Transverse colon (tissue), 4 donors: Measurements from ENCODE around the gene AMN. TPM values are rescaled to one million over a fixed set of nuclear protein-coding genes. Genes with fewer than 3 reads are reported as not detected.

ENCODE experiments used
- DNase-seq: peaks from one replicate; pipeline ENCODE4 v3.0.0-alpha.2; 2019
- H3K27ac ChIP-seq, 4 donors: fragments of 200-600 bp; sonication (generic); 2 replicates each; pipeline ENCODE4 v1.5.1; 2016 to 2018; ENCODE audit warnings: inconsistent platforms in 4 of 4
- H3K27me3 ChIP-seq: fragments of 200-600 bp; sonication (generic); 2 replicates; pipeline ENCODE4 v1.5.1; 2017; ENCODE audit warnings: inconsistent platforms
- H3K36me3 ChIP-seq, 4 donors: fragments of 200-600 bp; sonication (generic); 2 replicates each; pipeline ENCODE4 v1.5.1; 2017 to 2019; ENCODE audit warnings: inconsistent platforms in 4 of 4
- H3K4me1 ChIP-seq, 4 donors: fragments of 200-600 bp; sonication (generic); 2 replicates each; pipeline ENCODE4 v1.5.1; 2017 to 2020; ENCODE audit warnings: inconsistent platforms in 4 of 4
- H3K4me3 ChIP-seq, 4 donors: fragments of 200-600 bp; sonication (generic); 1 replicate in 1 of 4; 2 replicates in 3 of 4; pipeline versions ENCODE4 v1.5.1 to v1.6.1; 2017 to 2019; ENCODE audit warnings: inconsistent platforms in 4 of 4
- H3K9me3 ChIP-seq, 2 donors: fragments of 200-600 bp; sonication (generic); 2 replicates each; pipeline ENCODE4 v1.5.1; 2017 to 2019; ENCODE audit warnings: inconsistent platforms in 2 of 2
- EP300 ChIP-seq: sonication (generic); formaldehyde crosslinking; IDR thresholded peaks from one replicate; pipeline ENCODE4 v1.6.1; 2017; ENCODE audit warnings: antibody characterized with exemption, low read depth
- POLR2A ChIP-seq: fragments of 450-650 bp; IDR thresholded peaks from one replicate; pipeline ENCODE4 v1.6.1; 2016; ENCODE audit warnings: antibody characterized with exemption, mild to moderate bottlenecking, moderate library complexity
- POLR2AphosphoS5 ChIP-seq, 3 donors: sonication (generic); formaldehyde crosslinking; IDR thresholded peaks; one replicate each; pipeline ENCODE4 v1.6.1; 2016; ENCODE audit warnings: antibody characterized with exemption in 3 of 3
- WGBS, 2 donors: methylation state at CpG; one replicate each; pipeline ENCODE4 v1.1.5; 2018; ENCODE audit warnings: low coverage in 1 of 2; 5-methylcytosine and 5-hydroxymethylcytosine counted together
- in situ Hi-C, 4 donors: fragments of 200-750 bp; cut with MboI; loops; one replicate each; pipeline versions ENCODE4 v1.15.0 to v1.15.1; 2017; ENCODE audit warnings: low sequenced_read_pairs in 3 of 4, low pct_ligation_motif_present in 1 of 4, low pct_unique_long_range_greater_than_20kb in 1 of 4
- intact Hi-C: fragments of 100-400 bp; cut with DNase I; formaldehyde crosslinking; loops from one replicate; pipeline ENCODE4 v1.15.1; 2023; ENCODE audit warnings: low total_unique reads
- total RNA-seq, 4 donors: library from RNA; depleted of rRNA; stranded (reverse); fragments of >200 nt; gene quantifications; one replicate each; pipeline ENCODE4 v1.1.0, GENCODE V29; 2016
- TF ChIP-seq, protein P1 (sequence below), 5 experiments: fragments of 200-600 bp in 3 of 5; fragments of 450-650 bp in 2 of 5; sonication (generic) in 3 of 5; IDR thresholded peaks; 1 replicate in 2 of 5; 2 replicates in 3 of 5; pipeline ENCODE4 v1.5.1; 2016 to 2017; ENCODE audit warnings: antibody characterized with exemption in 5 of 5, inconsistent platforms in 3 of 5, mild to moderate bottlenecking in 2 of 5, moderate library complexity in 1 of 5

AMN gene
- total RNA-seq, 4 donors from 2014 or later = 306 to 597 (median 420) TPM

DNA sequence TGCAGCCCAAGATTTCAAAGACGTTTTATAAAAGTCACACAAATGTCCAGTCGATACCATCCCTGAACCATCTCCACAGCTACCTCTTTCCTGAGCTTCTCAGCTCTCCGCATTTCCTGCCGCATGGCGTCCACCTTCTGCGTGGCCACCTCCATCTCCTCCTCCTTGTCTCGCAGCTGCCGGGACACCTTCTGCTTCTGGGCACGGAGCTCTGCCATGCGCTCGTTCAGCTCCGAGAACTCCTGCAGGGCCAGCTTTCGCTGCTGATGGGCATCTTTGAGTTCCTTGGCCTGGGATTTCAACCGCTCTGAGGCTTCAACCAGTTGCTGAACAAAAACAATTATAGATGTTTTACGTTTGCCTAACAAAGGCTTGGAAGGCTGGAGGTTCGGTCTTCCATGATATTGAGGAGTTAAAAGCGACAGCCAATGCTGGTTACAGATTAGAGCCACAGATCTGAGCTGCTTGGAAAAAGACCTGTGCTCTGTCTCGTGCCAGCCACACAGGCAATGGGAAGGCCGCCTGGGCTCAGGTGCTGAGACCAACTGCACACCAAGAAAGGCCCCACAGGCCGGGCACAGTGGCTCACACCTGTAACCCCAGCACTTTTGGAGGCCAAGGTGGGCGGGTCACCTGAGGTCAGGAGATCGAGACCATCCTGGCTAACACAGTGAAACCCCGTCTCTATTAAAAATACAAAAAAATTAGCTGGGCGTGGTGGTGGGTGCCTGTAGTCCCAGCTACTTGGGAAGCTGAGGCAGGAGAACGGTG, 49.6 kb downstream of the AMN start:
- DNase-seq = no peak
- peaks cover 0 to 81% (median 37%) of the 10 kb centered on the region in 4 donors for H3K36me3 ChIP-seq
- 91 to 92% methylated on average over 8 to 25 of the region's 25 CpGs for WGBS, 2 donors
- intact Hi-C loops = no loop called here
- H3K27ac ChIP-seq = no peak overlapping the region
- in situ Hi-C loops = no loop called here
- H3K9me3 ChIP-seq = no peaks in the 10 kb centered on the region
- no peaks in the 10 kb centered on the region for H3K27me3 ChIP-seq
- TF ChIP-seq POLR2AphosphoS5 (IDR thresholded peaks at IDR 0.05) = no peak
- TF ChIP-seq POLR2A = no peak
- TF ChIP-seq EP300 = no peak
- TF ChIP-seq, protein P1, sequence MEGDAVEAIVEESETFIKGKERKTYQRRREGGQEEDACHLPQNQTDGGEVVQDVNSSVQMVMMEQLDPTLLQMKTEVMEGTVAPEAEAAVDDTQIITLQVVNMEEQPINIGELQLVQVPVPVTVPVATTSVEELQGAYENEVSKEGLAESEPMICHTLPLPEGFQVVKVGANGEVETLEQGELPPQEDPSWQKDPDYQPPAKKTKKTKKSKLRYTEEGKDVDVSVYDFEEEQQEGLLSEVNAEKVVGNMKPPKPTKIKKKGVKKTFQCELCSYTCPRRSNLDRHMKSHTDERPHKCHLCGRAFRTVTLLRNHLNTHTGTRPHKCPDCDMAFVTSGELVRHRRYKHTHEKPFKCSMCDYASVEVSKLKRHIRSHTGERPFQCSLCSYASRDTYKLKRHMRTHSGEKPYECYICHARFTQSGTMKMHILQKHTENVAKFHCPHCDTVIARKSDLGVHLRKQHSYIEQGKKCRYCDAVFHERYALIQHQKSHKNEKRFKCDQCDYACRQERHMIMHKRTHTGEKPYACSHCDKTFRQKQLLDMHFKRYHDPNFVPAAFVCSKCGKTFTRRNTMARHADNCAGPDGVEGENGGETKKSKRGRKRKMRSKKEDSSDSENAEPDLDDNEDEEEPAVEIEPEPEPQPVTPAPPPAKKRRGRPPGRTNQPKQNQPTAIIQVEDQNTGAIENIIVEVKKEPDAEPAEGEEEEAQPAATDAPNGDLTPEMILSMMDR (IDR thresholded peaks at IDR 0.05) = no peak
- H3K4me3 ChIP-seq = no peak overlapping the region
- no peaks in the 10 kb centered on the region for H3K4me1 ChIP-seq

DNA sequence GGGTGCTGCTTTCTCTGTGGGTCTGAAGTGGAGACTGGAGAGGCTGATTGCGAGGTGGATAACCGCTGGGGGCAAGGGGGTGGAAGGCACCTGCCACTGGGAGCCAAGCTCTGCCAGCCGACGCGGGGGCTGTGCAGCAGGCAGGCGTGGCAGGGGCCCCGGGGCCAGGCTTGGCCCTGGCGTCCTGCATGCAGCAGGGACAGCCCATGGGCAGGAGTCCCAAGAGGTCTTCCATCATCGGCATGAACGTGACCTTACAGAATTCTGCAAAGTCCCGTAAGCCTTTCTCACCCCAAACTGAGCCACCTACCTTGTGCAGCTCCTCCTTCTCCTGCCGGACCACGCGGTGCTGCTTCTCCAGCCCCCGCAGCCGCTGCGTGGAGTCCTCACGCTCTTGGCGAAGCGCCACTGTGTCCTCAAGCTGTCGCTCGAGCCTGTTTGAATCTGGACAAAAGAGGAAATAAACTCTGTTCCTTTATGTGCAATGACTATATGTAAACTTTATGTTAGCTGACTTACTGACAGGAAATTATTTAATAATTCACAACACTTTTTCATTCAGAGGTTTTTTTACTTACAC, 51.3 kb downstream of the AMN start:
- Histone ChIP-seq H3K36me3 (peaks cover 0 to 76% (median 29%) of the 10 kb centered on the region in 4 donors), H3K27me3 (no peaks in the 10 kb centered on the region), H3K4me1 (no peaks in the 10 kb centered on the region), H3K27ac (no peak overlapping the region), H3K4me3 (no peak overlapping the region), H3K9me3 (no peaks in the 10 kb centered on the region)
- WGBS, 2 donors = 66 to 83% methylated on average over 5 to 21 of the region's 22 CpGs
- intact Hi-C loops = no loop called here
- DNase-seq = no peak
- no peak for TF ChIP-seq EP300
- TF ChIP-seq POLR2AphosphoS5 (IDR thresholded peaks at IDR 0.05) = no peak
- no peak for TF ChIP-seq POLR2A
- TF ChIP-seq, protein P1 (IDR thresholded peaks at IDR 0.05) = no peak
- in situ Hi-C loops = no loop called here

DNA sequence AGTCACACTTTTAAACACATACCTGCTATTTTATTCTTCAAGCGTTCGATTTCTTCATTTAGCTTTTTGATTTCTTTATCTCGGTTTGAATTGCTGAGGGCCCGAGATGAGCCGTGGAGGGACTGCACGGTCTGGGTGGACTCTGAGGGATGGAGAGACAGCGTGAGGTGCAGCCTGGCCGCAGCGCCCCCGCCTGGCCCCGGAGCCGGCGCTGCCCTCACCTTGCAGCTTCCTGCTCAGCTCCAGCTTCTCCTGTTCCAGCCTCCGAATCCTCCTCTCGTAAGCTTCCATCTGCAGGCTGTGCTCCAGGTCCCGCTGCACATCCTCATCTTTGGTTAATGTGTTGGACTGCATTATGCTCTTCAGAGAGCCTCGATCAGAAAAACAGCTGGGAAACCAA, 53.2 kb downstream of the AMN start:
- WGBS, 2 donors = 88 to 95% methylated on average over 17 of the region's 17 CpGs
- no peaks in the 10 kb centered on the region for H3K9me3 ChIP-seq
- TF ChIP-seq, protein P1 (IDR thresholded peaks at IDR 0.05) = no peak
- TF ChIP-seq POLR2AphosphoS5 (IDR thresholded peaks at IDR 0.05) = no peak
- TF ChIP-seq POLR2A = no peak
- TF ChIP-seq EP300 = no peak
- no peak overlapping the region for H3K4me3 ChIP-seq
- DNase-seq = no peak
- intact Hi-C loops (no loop called here), in situ Hi-C loops (no loop called here)
- no peak overlapping the region for H3K27ac ChIP-seq
- H3K4me1 ChIP-seq = no peaks in the 10 kb centered on the region
- H3K27me3 ChIP-seq = no peaks in the 10 kb centered on the region
- H3K36me3 ChIP-seq = peaks cover 0 to 79% (median 29%) of the 10 kb centered on the region in 4 donors

DNA sequence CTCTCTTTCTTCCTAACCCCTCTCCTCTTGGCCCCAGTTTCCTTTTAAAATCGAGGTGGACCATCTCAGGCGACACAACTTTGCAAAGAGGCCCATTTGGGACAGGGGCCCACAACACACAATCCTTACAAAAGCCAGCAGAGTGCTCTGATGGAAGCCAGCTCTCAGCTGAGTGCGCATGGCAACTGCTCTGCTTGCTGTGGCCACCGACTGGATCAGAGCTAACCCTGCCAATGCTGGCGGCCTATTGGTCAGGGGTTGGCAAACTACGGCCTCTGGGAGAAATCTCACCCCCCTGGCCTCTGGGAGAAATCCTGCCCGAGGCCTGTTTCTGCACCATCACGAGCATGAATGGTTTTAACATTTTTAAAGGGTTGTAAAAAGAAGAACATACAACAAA, 55.0 kb downstream of the AMN start:
- Histone ChIP-seq H3K4me1 (no peaks in the 10 kb centered on the region), H3K36me3 (peaks cover 0 to 79% (median 25%) of the 10 kb centered on the region in 4 donors), H3K27me3 (no peaks in the 10 kb centered on the region), H3K9me3 (no peaks in the 10 kb centered on the region), H3K27ac (no peak overlapping the region), H3K4me3 (no peak overlapping the region)
- DNase-seq = no peak
- WGBS, 2 donors = 61 to 77% methylated on average over 2 to 8 of the region's 8 CpGs
- intact Hi-C loops (no loop called here), in situ Hi-C loops (no loop called here)
- TF ChIP-seq POLR2AphosphoS5 (IDR thresholded peaks at IDR 0.05) = no peak
- TF ChIP-seq POLR2A = no peak
- TF ChIP-seq EP300 = no peak
- TF ChIP-seq, protein P1 (IDR thresholded peaks at IDR 0.05) = no peak
